Measurements from ENCODE around the gene THUMPD2.
"Not testable (repeated sequence)": the region's sequence is repeated elsewhere in the genome, so short reads cannot be mapped to it uniquely, and the experiment has no call there.

Gene THUMPD2, protein sequence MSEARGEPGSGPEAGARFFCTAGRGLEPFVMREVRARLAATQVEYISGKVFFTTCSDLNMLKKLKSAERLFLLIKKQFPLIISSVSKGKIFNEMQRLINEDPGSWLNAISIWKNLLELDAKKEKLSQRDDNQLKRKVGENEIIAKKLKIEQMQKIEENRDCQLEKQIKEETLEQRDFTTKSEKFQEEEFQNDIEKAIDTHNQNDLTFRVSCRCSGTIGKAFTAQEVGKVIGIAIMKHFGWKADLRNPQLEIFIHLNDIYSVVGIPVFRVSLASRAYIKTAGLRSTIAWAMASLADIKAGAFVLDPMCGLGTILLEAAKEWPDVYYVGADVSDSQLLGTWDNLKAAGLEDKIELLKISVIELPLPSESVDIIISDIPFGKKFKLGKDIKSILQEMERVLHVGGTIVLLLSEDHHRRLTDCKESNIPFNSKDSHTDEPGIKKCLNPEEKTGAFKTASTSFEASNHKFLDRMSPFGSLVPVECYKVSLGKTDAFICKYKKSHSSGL

DNA sequence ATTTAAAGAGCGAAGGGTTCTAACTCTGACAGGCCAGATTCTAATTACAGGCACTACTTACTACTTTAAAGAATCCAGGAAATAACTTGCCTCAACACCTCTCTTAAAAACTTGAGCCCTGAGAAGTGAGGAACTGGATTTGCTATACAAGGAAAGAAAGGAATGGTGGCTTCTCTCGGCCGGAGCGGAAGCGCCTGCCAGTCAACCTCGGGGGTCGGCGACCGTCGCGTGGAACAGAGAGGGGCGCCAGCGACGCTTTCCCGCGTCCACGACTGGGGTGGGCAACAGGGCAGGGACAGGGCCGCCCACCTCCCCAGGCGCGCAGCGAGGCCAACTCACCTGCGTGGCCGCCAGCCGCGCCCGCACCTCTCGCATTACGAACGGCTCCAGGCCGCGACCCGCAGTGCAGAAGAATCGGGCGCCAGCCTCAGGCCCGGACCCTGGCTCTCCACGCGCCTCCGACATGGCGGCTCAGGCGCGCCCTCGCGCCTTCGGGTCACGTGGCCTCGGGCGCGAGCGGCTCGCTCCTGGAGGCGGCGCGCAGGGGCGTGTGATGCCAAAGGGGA lies at the start of gene THUMPD2:
TSS of gene THUMPD2 (minus strand) at position 484 of the 566 bp plus-strand sequence. CDS start at position 465, 19 bp downstream.
- peak; percentile 80 for DNase-seq

DNA sequence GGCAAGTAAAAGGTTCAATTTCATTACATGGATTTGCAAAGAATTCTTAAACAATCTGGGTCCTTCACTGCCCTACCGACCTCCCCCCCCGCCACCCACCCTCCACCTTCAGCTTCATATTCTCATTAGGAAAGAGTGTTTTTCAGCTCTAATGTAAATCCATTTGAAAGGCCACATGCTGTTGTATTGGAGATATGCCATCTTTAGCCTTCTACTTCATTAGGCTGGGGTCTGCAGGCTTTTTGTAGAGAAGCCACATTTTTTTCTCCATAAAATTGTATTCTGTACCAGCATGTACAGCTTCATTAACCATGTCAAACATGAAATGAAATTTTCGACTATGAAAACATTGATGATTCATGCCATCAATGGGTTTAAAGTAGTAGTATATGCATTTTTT lies 42.8 kb upstream of the THUMPD2 start:
- no peak for DNase-seq

DNA sequence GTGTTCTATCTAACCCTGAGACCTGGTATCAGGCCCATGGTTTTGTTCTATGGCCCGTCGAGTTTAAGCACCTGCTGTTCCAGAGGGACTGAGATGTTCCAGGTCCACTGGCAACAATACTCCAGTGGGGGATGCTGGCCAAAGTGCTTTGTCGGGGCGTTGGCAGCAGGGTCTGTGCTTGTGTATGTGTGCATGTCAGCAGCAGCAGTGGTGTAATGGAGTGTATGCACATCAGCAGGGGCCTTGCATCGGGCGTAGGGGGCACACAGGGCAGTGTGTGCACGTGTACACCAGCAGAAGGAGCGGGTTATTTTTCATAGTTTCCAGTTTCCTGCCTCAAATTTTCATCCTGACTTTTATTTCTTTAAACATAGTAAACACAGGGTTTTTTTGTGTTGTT lies 37.8 kb upstream of the THUMPD2 start:
- DNase-seq = no peak

DNA sequence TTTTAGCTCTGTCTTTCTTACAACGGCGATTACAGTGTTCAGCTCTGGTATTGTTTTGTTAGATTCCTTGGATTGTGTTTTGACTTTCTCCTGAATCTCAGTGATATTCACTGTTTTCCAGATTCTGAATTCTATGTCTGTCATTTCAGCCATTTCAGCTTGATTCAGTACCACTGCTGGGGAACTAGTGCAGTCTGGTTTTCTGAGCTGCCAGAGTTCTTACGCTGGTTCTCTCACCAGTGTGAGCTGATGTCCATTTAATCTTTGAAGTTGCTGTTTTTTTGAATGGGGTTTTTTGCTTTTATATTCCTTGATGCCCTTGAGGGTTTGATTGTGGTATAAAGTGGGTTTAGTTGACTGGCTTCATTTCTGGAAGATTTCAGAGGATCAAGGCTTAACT lies 37.4 kb upstream of the THUMPD2 start:
- no peak for DNase-seq

DNA sequence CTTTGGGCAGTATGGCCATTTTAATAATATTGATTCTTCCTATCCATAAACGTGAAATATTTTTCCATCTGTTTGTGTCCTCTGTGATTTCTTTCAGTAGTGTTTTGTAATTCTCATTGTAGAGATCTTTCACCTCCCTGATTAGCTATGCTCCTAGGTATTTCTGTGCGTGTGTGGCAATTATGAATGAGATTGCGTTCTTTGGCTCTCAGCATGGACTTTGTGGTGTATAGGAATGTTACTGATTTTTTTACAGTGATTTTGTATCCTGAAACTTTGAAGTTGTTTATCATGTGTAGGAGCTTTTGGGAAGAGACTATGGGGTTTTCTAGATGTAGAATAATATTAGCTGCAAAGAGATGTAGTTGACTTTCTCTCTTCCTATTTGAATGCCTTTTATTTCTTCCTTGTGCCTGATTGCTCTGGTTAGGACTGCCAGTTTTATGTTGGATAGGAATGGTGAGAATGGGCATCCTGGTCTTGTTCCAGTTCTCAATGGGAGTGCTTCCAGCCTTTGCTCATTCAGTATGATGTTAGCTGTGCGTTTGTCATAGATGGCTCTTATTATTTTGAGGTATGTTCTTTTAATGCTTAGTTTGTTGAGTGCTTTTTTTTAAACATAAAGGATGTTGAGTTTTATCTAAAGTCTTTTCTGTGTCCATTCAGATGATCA lies 27.0 kb upstream of the THUMPD2 start:
- DNase-seq = no peak

DNA sequence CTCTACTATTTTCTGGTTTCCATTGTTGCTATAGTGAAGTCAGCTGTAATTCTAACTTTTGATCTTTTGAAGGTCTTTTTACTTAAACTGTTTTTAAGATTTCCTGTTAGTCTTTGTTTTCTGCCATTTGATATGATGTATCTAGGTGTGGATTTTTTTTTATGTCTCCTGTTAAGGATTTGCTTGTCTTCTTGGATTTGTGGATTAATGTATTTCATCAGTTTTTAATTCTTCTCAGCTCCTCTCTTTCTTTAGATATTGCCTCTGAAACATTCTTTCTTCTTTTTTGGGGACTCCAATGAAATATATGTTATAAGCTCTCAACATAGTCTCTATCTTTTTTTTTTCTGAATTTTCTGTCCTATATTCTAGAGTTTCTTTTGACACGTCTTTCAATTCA lies 24.8 kb upstream of the THUMPD2 start:
- no peak for DNase-seq

DNA sequence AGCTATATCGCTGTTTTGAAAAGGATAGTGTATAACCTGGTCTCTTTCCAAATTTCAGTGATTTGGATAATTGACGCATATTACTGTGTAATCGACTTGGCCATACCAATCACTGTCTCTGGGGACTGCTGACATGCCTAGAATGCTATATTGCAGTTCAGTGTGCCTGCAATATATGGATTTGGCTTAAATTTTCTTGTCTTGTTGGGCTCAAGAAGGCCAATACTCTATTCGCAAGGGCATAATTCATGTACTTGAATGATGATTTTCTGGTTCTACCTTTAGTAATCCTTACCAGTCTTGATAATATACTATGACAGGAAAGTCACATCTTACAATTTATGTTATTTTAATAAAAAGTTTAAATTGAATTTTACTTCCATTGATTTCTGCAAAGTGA lies 21.7 kb upstream of the THUMPD2 start:
- no peak for DNase-seq

DNA sequence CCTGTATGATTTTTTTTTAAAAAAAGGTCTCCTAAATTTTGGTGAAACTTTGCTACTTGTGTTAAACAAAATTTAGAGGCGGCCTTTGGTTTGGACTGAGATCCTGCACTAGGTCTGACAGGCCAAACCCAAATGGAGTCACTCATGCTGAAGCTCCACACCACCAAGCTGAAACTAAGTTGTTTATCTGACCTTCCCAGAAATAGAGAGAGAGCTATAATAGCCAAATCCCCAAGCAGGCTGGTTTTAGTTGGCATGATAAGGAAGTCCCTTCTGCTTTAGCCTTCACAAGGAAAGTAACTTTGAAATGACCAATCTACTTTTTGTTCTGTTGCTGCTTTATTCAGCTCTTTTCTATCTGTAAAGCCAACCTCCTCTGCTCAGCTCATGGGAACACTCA lies 17.1 kb upstream of the THUMPD2 start:
- no peak for DNase-seq

DNA sequence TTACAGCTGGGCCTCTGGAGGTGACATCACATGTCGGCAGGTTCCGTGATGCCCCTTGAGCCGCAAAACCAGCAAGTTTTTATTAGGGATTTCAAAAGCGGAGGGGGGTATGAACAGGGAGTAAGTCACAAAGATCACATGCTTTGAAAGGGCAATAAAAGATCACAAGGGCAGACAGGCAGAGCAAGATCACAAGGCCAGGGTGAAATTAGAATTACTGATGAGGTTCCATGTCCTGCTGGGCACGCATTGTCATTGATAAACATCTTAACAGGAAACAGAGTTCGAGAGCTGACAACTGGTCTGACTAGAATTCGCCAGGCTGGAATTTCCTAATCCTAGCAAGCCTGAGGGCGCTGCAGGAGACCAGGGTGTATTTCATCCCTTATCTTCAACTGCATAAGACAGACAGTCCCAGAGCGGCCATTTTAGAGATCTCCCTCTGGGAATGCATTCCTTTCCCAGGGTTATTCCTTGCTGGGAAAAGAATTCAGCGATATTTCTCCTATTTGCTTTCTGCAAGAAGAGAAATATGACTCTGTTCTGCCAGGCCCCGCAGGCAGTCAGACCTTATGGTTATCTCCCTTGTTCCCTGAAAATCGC lies 11.3 kb upstream of the THUMPD2 start:
- not testable (repeated sequence) for DNase-seq

DNA sequence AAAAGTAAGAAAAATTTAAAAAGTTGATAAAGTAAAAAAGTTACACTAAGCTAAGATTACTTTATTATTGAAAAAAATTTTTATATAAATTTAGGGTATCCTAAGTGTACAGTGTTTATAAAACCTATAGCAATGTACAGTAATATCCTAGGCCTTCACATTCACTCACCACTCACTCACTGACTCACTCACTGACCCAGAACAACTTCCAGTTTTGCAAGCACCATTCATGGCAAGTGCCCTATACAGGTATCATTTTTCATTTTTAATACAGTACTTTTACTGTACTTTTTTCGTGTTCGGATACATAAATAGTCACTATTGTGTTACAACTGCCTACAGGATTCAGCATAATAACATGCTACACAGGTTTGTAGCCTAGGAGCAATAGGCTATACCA lies 8.9 kb upstream of the THUMPD2 start:
- no peak for DNase-seq

DNA sequence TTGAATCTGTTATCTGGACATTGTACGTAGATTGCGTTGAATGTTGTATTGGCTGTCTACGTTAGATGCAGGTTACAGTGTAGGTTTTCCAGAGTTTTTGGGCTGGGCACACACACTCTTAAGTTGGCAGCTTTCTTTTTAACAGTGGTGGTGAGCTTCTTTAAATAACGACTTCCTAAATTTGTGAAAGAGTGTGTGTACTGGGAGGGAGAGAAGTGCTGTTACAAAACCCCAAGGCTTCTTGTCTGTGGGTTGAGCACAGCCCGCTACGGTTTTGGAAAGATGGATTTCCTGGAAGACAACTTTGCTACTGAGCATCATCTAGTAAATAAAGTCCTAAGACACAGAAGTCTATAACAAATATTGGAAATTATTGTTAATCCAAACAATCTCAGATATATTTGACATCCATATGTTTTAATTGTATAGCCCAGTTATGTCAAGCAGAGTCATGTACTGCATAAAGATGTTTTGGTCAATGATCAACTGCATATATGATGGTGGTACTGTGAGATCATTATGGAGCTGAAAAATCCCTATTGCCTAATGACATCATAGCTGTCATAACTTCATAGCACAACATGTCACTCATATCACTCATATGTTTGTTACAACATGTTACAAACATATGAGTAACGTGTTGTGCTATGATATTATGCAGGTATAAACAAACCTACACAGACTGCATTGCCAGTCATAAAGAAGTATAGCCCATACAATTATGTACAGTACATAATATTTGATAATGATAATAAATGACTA lies 7.9 kb upstream of the THUMPD2 start:
- DNase-seq = no peak

DNA sequence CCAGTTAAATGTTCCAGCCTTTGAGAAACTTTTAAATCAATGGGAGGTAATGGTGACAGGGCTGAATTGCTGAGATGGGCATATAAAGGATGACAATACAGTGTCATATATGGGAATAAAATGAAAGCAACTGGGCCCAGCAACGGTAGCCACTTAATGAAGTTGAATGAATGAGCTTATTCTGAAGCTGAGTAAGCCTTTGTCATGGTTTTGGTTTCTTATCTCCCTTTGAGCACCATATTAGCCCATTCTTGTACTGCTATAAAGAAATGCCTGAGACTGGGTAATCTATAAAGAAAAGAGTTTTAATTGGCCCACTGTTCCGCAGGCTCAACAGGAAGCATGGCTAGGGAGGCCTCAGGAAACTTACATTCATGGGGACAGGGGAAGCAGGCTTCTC lies 3.5 kb upstream of the THUMPD2 start:
- no peak for DNase-seq

DNA sequence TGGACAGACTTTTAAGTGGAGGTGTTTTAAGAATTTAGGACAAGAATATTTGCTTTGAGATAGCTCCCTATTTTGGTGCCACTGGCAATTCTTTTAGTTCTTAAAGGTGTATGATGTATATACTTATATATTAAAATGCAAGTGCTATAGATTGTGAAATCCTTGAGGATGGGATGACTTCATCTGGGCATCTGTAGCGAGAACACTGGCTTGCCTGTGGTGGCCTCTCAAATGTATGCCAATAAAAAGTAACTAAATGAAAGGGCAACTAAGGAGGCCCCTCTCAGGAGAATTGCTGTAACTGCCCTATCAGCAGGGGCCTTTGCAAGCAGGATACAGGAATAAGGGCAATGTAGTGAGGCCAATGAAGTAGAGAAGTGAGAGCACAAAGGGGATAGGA lies 2.6 kb upstream of the THUMPD2 start:
- no peak for DNase-seq

DNA sequence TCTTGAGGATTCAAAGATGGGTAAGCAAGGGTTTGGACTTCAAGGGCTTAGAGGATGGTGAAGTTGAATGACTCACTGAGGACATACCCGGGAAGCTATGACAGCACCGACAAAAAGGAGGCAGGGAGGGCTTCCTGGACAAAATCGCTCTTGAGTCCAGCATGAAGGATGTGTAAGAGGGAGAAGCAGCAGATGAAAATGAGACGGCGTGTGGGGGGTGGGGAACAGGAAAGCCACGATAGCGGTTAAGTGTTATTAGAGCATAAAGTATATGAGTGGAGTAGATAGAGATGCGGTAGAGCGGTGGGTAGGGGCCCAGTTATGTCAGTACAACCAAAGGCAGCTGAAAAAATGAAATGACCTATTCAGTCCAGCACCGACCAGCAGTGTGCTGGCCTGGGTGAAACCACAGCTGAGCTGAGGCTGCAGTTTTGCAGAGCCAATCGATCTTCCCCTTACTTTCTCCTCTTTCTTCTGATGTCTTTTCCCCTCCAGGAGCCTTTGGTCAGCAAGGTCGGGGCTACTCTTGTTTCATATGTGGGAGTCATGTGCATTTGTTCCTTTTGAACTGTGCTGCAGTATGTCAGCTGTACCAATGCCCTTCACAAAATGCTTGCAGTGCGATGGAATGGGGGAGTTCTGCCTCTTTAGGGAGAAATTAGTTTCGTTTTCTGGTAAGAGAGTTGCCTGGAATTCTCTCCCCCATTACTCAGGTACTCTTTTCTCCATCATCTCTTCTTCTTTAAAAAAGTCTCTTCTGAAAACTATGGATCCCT lies 2.0 kb upstream of the THUMPD2 start:
- DNase-seq = no peak

DNA sequence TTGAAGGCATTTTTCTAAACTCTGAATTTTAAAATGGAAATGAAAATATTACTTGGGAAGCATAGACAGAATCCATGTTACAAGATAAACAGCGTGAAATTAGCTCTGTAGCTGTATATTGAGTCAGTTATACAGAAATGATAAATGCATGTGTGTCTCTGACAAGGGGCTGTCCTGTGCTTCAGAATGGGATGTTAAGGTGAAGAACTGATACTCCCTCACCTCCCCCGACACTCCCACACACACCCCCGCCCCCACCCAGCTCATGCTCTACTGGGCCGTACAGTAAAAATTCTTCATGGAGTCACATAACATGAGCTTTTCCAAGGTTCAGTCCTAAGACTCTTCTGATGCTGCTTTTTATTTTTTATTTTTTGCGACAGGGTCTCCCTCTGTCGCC lies 869 bp upstream of the THUMPD2 start:
- DNase-seq = no peak

DNA sequence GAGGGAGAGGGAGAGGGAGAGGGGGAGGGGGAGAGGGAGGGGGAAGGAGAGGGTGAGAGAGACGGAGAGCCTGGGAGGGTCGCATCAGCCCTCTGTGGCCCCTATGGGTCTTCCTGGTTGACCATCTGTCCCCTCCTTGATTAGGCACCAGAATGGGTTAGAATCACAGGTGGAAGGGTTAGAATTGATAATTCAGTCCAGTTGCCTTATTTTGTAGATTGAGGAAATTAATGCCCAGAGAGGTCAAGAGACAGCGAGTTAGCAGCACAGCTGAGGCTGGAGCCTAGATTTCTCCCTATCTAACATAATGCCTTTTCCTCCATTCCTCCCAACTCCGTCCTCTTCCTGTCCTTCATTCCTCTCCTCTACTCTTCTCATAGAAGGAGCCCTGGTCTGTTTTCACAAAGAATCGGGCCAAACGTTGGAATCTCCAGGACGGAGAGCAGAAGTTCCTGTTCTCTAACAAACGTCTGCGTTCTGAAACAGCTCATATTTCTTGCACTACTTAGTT lies 338 bp upstream of the THUMPD2 start:
- no peak for DNase-seq

DNA sequence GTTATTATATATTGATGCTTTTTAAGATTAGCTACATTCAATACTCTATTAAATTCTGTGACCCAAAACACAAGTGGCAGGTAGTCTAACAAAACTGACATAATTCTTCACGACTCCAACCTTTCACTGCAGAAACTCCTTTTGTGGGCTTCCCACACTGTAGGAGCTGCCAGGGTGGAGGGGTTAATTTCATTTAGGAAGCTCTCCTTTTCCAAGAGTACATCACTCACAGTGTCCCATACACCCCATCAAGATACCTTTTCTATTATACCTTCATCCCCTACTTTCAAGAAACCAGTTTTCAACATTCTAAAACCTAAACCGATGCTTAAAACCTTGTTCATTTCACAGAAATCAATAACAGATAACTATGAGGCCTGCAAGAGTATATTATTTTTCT lies 825 bp downstream of the THUMPD2 start:
- no peak for DNase-seq

DNA sequence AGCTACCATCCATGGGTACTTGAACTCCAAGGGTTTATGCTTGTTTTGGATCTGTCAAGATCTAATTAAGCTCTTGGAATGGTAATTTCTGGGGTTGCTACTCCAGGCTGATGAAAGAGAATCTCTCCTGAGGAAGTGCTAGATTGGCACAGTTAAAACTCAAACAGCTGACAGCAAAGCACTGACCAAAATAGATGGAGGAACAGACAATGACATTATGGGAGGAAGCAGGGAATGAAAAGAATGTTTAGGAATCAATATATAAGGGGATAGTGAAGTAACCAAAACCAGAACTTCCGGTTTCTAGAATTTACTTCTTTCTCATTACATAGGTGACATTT lies 6.3 kb downstream of the THUMPD2 start:
- no peak for DNase-seq

DNA sequence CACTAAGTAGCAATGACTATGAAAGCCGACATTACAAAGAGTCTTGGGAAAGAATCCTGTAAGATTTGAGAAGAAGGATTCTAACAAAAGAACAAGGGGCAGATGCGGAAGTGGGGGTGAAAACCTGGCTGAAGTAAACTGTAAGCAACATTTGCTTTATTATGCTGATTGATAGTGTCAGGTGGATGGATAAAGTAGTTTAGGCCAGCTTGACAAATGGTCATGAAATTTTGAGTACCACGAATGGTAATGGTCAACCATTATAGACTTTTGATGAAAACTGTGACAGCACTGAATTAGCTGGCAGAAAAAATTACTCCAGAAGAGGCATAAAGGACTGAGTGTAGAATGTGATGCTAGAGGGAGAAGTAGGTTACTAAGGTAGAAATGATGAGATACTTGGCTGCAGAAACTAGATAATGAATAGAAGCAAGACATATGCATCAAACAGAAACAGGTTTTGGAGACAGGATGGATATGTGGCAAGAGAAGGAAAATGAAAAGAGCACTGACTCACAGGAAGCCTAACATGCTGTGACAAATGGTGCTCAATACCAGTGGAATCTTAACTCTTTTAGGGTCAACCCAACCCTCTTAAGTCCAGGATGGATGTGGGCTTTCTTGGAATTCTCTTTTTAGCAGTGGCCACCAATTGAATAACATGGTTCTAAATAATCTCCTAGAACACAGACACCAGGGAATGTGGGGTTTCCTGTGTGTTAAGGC lies 6.8 kb downstream of the THUMPD2 start:
- no peak for DNase-seq

DNA sequence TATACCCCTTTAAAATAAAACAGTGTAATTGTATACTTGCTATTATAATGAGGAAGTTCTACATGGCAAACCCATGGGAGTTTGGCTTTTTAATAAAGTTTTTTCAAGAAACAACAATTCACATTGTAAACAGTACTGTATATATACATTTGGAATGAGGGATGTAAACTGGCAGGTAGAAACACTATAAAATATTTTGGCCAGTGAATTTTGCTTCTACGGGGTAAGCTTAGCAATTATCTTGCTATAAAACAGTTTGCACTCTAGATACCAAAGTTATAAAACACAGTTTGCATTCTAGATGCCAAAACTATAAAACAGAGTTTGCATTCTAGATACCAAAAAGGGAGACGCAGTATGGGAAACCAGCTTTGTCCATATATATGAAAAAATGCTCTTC lies 16.6 kb downstream of the THUMPD2 start:
- DNase-seq = no peak

DNA sequence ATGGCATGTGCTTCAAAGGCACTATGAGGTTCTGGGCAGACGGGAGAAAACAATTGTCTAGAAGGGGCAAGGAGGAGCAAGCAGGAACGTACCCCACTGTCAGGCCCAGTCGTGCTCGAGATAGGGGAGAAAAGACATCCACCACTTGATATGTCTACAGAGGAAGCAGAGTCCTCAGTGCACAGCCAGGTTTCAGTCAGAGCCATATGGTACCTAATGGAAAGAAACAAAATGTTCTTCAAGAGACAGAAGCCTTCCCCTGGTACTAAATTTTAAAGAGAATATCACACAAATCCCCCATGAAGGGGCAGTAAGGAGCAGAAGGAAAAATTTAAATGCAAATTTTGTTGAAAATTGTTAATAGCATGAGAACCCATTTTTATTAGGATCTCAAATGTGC lies 21.9 kb downstream of the THUMPD2 start:
- no peak for DNase-seq

Data from NCI-H1092 treated with DMSO at 0.1 percent for 48 hours (cell line).